Measurements from ENCODE around the gene RIMS1.

- TF ChIP-seq CTCF (IDR thresholded peaks at IDR 0.05), result no peak
- TF ChIP-seq POLR2A (IDR thresholded peaks at IDR 0.05), result no peak
These were observed 42.7 kb downstream of the RIMS1 start for GRCh38 chr6:71929047-71929446.

Data from esophagus squamous epithelium (tissue), 4 donors.